CD14-positive monocyte (primary cell): ENCODE measurements around the gene FAM168A. TPM values are rescaled to one million over a fixed set of nuclear protein-coding genes. Genes with fewer than 3 reads are reported as not detected.

Experiments
- DNase-seq, 3 donors: peaks; one replicate each; pipeline ENCODE4 v3.0.0-alpha.2; 2011 to 2022
- H2AFZ ChIP-seq: 2 replicates; pipeline ENCODE4 v1.6.0; 2012; ENCODE audit warnings: mild to moderate bottlenecking, low read depth, low read length, inconsistent platforms; ENCODE audit not compliant: insufficient read depth, poor library complexity, severe bottlenecking
- H3K27ac ChIP-seq, 2 donors: 1 replicate in 1 of 2; 2 replicates in 1 of 2; pipeline ENCODE4 v1.5.1; 2012 to 2013; ENCODE audit warnings: low read length in 2 of 2, control low read depth in 1 of 2, inconsistent platforms in 1 of 2, low read depth in 1 of 2, mild to moderate bottlenecking in 1 of 2
- H3K27me3 ChIP-seq, 2 donors: one replicate each; pipeline versions ENCODE4 v1.6.0 to v1.6.1; 2011 to 2013; ENCODE audit warnings: low read length in 2 of 2; ENCODE audit not compliant: control insufficient read depth in 2 of 2, insufficient read depth in 2 of 2
- H3K36me3 ChIP-seq, 2 donors: replicated peaks in 1 of 2; 1 replicate in 1 of 2; 2 replicates in 1 of 2; pipeline versions ENCODE4 v1.5.1 to v1.6.1; 2012 to 2013; ENCODE audit warnings: low read length in 2 of 2, control low read depth in 1 of 2, inconsistent platforms in 1 of 2, mild to moderate bottlenecking in 1 of 2; ENCODE audit not compliant: insufficient read depth in 2 of 2, control insufficient read depth in 1 of 2
- H3K4me1 ChIP-seq, 2 donors: 1 replicate in 1 of 2; 2 replicates in 1 of 2; pipeline versions ENCODE4 v1.5.1 to v1.6.1; 2012 to 2013; ENCODE audit warnings: low read length in 2 of 2, control low read depth in 1 of 2, inconsistent platforms in 1 of 2, mild to moderate bottlenecking in 1 of 2, moderate library complexity in 1 of 2; ENCODE audit not compliant: insufficient read depth in 2 of 2, control insufficient read depth in 1 of 2
- H3K4me2 ChIP-seq: replicated peaks from 2 replicates; pipeline ENCODE3; 2012; ENCODE audit warnings: low read length, moderate library complexity, mild to moderate bottlenecking; ENCODE audit not compliant: poor library complexity, severe bottlenecking; ENCODE audit errors: extremely low read depth
- H3K4me3 ChIP-seq, 3 experiments: fragments of 200-600 bp in 1 of 3; sonication (generic) in 1 of 3; replicated peaks in 1 of 3; 1 replicate in 2 of 3; 2 replicates in 1 of 3; pipeline ENCODE4 v1.5.1; 2011 to 2013; ENCODE audit warnings: low read length in 3 of 3, mild to moderate bottlenecking in 3 of 3, control low read depth in 2 of 3, low read depth in 2 of 3, inconsistent platforms in 1 of 3, moderate library complexity in 1 of 3
- H3K79me2 ChIP-seq: 2 replicates; pipeline ENCODE4 v1.6.0; 2012; ENCODE audit warnings: mild to moderate bottlenecking, control low read depth, inconsistent platforms, low read length, moderate library complexity; ENCODE audit not compliant: insufficient read depth
- H3K9ac ChIP-seq: 2 replicates; pipeline ENCODE4 v1.6.0; 2017; ENCODE audit warnings: low read length, mild to moderate bottlenecking; ENCODE audit not compliant: insufficient read depth, poor library complexity, severe bottlenecking
- H3K9me3 ChIP-seq, 2 donors: replicated peaks in 1 of 2; 1 replicate in 1 of 2; 2 replicates in 1 of 2; pipeline versions ENCODE4 v1.5.1 to v1.6.1; 2012 to 2013; ENCODE audit warnings: low read length in 2 of 2, control low read depth in 1 of 2; ENCODE audit not compliant: control insufficient read depth in 1 of 2, insufficient read depth in 1 of 2
- H4K20me1 ChIP-seq: 2 replicates; pipeline ENCODE4 v1.6.0; 2012; ENCODE audit warnings: mild to moderate bottlenecking, low read length, control low read depth, moderate library complexity; ENCODE audit not compliant: insufficient read depth
- H3K27ac Mint-ChIP-seq, 7 donors: one replicate each; pipeline ENCODE4 v1.8.0; 2020; ENCODE audit warnings: mild to moderate bottlenecking in 7 of 7, mixed read lengths in 7 of 7, moderate library complexity in 6 of 7, inconsistent platforms in 2 of 7
- H3K27me3 Mint-ChIP-seq, 3 donors: one replicate each; pipeline ENCODE4 v1.8.0; 2021 to 2022; ENCODE audit warnings: low read depth in 3 of 3, mild to moderate bottlenecking in 3 of 3, mixed read lengths in 3 of 3, moderate library complexity in 3 of 3, inconsistent platforms in 1 of 3
- H3K36me3 Mint-ChIP-seq, 2 donors: one replicate each; pipeline ENCODE4 v1.8.0; 2020; ENCODE audit warnings: mixed read lengths in 2 of 2, inconsistent platforms in 1 of 2, mild to moderate bottlenecking in 1 of 2
- H3K4me1 Mint-ChIP-seq: one replicate; pipeline ENCODE4 v1.8.0; 2020; ENCODE audit warnings: mild to moderate bottlenecking, mixed read lengths
- H3K4me3 Mint-ChIP-seq, 2 donors: one replicate each; pipeline ENCODE4 v1.8.0; 2020; ENCODE audit warnings: mild to moderate bottlenecking in 2 of 2, mixed read lengths in 2 of 2, moderate library complexity in 1 of 2
- H3K9me3 Mint-ChIP-seq, 7 donors: one replicate each; pipeline ENCODE4 v1.8.0; 2020 to 2022; ENCODE audit warnings: mixed read lengths in 7 of 7, mild to moderate bottlenecking in 6 of 7, moderate library complexity in 6 of 7, inconsistent platforms in 2 of 7
- CTCF ChIP-seq: fragments of 200-600 bp; IDR thresholded peaks from one replicate; pipeline ENCODE4 v1.8.0; 2022; ENCODE audit warnings: antibody characterized with exemption, mild to moderate bottlenecking
- WGBS: methylation state at CpG from one replicate; pipeline ENCODE4 v1.1.5; 2013; ENCODE audit warnings: missing lambda C conversion rate; ENCODE audit not compliant: insufficient coverage; 5-methylcytosine and 5-hydroxymethylcytosine counted together
- intact Hi-C, 2 donors: fragments of 100-400 bp; cut with micrococcal nuclease; formaldehyde crosslinking; loops; one replicate each; pipeline versions ENCODE4 v1.15.0 to v1.15.1; 2023
- polyA plus RNA-seq, 3 donors: library from polyadenylated mRNA; depleted of rRNA in 1 of 3; unstranded in 2 of 3; stranded (reverse) in 1 of 3; fragments of 300-500 nt in 2 of 3; fragments of >200 nt in 1 of 3; fragmentation: Illumina TruSeq in 2 of 3; gene quantifications; 1 replicate in 2 of 3; 2 replicates in 1 of 3; pipeline ENCODE4 v1.2.3, GENCODE V29; 2012 to 2021

Gene FAM168A
- polyA plus RNA-seq, 3 donors: 1.4 to 13.3 (median 2.1) TPM

- no peak for DNase-seq
- H4K20me1 ChIP-seq: peaks cover 9% of the 10 kb centered on the region
- no peak overlapping the region for H3K27ac Mint-ChIP-seq
- peaks cover 0 to 2% of the 10 kb centered on the region in 2 donors for H3K36me3 ChIP-seq
- H3K4me1 Mint-ChIP-seq: peaks cover 51% of the 10 kb centered on the region
- no peak overlapping the region for H3K27ac ChIP-seq
- peaks cover 34 to 35% of the 10 kb centered on the region in 2 donors for H3K4me1 ChIP-seq
- intact Hi-C loops: loop anchor here (10.0 kb wide), 2 partner anchors 47 to 167 kb away; partner anchors contain the start of gene FAM168A (in 1 of the 2)
- H3K9me3 ChIP-seq: no peaks in the 10 kb centered on the region
- TF ChIP-seq CTCF: no peak
- no peak overlapping the region for H3K4me2 ChIP-seq
- no peak overlapping the region for H3K4me3 Mint-ChIP-seq
- H3K4me3 ChIP-seq: no peak overlapping the region
- peaks cover 12 to 14% of the 10 kb centered on the region in 2 donors for H3K36me3 Mint-ChIP-seq
- H3K79me2 ChIP-seq: no peaks in the 10 kb centered on the region
- no peaks in the 10 kb centered on the region for H3K27me3 Mint-ChIP-seq
- no peak overlapping the region for H2AFZ ChIP-seq
- H3K27me3 ChIP-seq: no peaks in the 10 kb centered on the region
- H3K9me3 Mint-ChIP-seq: no peaks in the 10 kb centered on the region
- H3K9ac ChIP-seq: no peak overlapping the region
Observed at GRCh38 chr11:73428227-73428626, 169.7 kb downstream of the FAM168A start.

GRCh38 chr11:73426219-73426850 is 171.6 kb downstream of the FAM168A start:
- no peaks in the 10 kb centered on the region for H3K27me3 ChIP-seq
- peaks cover 4% of the 10 kb centered on the region for H3K79me2 ChIP-seq
- no peak overlapping the region for H3K4me2 ChIP-seq
- Mint-ChIP-seq H3K36me3 (peaks cover 14 to 17% of the 10 kb centered on the region in 2 donors), H3K4me3 (no peak overlapping the region), H3K4me1 (peaks cover 66% of the 10 kb centered on the region), H3K9me3 (no peaks in the 10 kb centered on the region), H3K27ac (peak overlapping the region; percentile 4 to 96 (median 67)), H3K27me3 (no peaks in the 10 kb centered on the region)
- no peaks in the 10 kb centered on the region for H3K9me3 ChIP-seq
- TF ChIP-seq CTCF: no peak
- H3K36me3 ChIP-seq: peaks cover 2 to 5% of the 10 kb centered on the region in 2 donors
- H3K4me1 ChIP-seq: peaks cover 46 to 49% of the 10 kb centered on the region in 2 donors
- WGBS: 100% methylated on average over 1 of the region's 2 CpGs
- no peak overlapping the region for H3K9ac ChIP-seq
- no peak overlapping the region for H2AFZ ChIP-seq
- intact Hi-C loops: loop anchor here (10.0 kb wide), 2 partner anchors 48 to 168 kb away; partner anchors contain the start of gene FAM168A (in 1 of the 2)
- DNase-seq: no peak
- H3K4me3 ChIP-seq: no peak overlapping the region
- H4K20me1 ChIP-seq: peaks cover 20% of the 10 kb centered on the region
- peak overlapping the region in 1 of 2 donors; percentile 75 for H3K27ac ChIP-seq
